ENCODE results near the gene CADPS.

Gene CADPS

DNA sequence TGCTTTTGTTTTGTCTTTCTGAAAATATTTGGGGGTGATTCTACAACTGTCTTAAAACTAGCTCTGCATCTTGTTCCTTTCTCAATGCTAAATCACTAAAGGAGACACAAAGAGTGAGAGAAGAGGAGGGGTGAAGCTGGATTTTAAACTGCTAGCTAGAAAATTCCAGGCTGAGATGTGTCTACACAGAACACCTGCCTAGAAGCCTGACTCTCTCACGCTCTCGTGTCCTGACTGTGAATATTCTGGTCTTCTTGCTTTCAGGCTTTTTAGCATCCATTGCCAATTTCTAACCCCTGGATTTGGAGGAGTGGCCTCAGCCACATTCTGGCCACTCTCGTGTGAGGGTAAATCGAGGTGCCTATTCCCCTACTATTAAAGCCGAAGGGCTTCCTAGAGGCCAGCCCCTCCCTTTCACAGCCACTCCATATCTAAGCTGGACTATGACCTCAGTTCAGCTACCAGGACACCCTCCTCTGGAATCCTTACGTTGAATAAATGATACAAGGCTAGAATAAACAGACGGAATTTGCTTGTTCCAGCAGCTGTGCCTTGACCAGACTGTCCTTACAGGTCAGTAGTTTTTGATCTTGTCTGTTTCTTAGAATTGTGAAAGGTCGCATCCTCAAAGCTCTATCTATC, 353.6 kb downstream of the CADPS start:
- DNase-seq = no peak

DNA sequence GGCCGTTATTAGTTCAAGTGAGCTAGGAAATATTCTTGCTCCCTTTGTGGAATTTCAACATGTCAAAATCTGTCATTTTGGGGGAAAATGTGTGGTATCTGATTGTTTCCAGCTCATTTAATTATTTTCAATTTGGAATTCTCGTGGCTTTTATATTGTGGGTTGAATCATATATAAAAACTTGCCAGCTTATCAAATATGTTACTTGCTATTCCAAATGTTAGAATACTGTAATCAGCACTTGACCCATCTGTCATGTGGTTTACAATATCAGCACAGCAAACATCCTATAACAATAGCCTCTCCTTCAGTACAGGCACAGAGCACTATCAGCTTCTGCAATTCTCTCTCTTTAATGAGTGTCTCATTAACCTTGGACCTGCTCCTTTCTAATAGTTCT, 371.7 kb downstream of the CADPS start:
- no peak for DNase-seq

DNA sequence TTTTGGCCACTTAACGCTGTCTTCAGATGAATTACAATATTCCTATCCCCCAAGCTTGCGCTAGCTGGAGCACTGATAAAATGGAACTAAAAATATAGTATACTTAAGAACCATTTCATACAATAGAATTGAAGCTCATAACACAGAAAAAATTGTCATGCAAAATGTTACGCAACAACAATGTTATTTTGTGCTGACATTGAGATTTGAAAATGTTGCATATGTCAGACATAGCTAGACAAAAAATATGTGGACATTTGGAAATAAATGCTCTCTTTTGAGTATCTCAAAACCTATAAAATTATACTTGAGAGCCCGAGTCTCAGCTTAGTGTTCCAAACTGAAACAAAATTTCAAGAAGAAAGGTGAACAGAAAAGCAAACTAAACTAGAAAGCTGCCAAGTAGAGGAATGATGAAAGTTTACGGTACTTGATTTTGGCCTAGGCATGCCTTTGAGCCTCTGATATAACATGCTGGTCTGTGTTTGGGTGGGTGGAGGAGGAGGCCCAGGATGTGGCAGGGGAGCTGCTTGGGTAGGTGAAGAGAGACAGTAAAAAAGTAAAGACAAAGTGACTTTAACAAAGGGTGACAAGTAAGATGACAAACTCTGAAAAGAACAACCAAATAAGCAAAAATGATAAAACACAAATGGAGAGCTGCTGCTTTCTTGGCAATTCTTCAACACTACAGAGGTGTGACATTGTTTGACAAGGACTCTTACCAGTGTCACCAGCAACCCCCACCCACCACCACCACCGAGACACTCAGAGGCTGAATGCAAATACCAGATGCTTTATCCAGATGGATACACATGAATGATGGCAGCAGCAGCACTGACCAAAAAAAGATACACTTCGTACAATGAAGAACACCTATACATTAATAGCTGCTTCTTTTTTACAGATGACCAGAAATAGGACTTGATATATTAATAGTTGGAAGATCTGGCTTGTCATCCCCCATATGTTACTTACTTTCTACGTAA, 372.6 kb downstream of the CADPS start:
- DNase-seq = no peak

DNA sequence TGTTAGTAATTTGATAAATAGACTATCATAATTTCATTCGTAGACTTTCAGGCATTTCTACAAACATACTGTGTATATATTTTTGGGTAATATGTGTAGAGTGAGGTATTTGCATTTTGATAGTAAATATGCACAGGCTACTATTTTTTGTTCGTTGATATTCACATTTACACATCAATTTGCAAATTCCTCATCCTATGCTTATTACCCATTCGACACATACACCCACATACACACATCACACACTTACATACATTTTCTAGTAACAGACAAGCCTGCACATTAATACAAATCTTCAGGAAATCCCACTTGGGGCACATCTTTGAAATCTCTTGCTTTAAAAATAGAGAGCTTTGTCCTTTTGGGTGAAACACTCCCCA, 373.9 kb downstream of the CADPS start:
- no peak for DNase-seq

DNA sequence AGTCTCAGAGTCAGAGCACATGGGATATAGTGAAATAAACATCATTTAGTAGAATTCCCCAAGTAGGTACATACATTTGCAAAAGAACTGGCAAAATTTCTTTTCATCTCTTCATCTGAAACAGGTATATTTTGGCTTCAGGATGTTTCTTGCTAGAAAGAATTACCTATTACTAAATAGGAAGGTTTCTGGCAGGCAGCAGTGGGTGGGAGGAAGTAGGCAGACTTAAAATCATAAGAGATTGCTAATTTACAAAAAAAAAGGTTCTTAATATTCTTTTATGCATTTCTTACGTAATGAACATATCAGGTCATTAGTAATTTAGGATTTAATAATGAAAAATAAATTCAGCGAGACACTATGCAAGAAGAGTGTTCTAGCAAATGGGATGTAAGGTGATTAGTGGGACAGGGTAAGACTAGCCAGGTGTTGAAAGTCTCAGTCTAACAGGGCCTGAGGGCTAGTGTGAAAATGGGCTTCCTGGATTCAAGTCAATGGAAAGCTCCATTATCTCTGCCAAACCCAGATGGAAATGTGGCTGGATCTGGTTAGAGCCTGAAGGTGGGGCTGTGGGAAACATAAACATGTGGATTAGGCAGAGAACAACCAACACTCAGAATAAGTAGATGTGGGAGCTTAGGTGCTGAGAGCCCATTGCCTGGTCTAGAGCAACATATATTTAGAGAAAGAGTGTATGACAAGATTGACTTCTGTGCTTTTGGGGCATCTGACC, 374.5 kb downstream of the CADPS start:
- no peak for DNase-seq

DNA sequence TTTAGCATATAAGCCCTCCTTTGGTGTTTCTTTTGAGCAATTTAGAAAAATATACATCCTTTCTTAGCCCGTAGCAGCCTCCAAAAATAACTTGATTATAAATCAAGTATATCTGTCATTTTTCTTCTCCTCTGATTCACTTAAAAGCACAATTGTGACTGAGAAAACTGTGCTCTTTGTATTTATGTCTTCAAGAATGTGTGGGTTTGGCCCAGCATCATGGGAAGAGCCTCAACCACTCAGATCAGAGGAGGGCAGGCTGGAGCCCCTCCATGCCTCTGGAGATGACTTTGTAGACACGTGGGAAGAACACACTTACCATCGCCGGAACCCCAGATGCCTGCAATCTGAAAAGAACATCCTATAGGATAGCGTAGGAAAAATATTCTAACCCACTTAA, 378.1 kb downstream of the CADPS start:
- DNase-seq = no peak

DNA sequence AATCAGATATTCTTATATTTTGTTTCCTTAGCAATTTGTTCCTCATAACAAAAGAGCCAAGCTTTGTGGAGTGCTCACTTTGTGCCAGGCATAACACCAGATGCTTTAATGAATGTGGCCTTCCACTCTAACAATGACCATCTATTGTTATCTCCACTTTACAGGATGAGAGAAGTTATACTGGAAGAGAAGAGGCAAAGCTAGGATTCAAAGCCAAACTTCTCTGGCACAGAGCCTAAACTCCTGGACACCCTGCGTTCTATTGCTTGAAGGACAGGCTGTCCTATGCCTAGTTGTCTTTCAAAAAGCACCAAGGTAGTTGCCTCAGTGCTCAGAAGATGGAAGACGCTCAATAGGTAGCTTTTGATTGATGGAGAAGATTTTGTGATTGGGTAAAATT, 378.7 kb downstream of the CADPS start:
- DNase-seq = no peak

DNA sequence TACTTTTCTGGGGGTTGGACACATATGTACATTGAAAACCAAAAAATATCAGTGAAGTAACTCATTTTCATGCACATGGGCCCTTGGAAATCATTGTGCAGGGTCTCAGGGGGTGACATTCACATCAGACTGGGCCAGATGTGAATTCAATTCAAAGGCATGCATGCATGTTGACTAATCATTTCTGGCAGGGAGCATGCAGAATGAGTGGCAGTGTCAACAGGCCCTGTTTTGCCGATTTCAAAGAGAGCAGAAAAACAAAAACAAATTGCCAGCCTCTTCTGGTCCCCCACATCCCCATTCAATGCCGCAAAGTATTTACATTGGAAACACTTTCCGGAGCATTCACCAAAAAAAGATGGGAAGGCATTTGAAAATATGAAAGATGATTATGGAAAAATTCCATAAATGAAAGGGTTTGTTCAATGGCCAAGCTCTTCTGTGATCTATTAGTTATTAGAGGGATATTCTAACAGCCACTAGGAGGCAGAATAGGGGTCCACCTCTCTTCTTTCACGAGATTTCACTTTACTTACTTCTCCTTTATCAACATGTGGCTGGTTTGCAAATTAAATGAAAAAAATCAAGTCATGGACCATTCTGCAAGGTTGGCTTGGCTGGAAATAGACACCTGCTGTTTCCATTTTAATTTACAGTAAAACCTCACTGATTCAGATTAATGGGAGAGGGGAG, 382.0 kb downstream of the CADPS start:
- DNase-seq = no peak

DNA sequence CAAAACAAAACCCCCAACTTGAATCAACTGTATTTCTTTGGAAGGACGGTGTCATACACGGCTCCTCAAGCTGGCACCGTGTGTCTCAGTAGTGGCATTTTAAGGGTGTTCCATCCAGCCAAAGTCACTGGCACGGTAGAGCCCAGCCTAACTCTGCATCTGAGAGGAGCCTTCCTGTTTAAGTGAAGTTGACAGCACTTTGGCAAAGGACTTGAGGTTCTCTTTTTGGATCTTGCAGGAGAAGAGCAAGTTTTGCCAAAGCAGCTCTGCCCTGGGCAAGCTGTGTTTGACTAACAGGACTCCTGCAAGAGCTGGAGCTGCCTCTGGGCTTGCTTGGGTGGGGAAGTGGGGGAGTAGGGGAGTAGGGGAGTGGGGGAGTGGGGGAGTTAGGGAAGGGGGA, 392.3 kb downstream of the CADPS start:
- DNase-seq = no peak

DNA sequence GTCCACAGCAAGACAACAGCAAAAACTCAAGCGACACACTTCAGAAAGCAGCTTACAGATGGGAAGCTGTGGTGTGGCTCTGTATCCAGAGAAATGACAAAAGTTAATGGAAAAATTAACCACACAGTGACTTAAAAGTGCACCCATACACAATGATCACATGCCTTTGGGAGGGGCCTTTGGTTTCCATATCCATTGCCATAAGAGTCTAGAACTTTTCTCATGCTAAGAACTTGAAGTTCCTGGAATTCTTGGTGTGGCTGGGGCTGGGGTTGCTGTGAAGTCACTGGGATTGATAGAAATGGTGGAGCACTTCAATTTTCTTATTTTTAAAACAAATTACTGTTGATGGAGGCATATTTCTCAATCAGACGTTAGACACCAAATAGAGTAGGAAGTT, 393.3 kb downstream of the CADPS start:
- no peak for DNase-seq

DNA sequence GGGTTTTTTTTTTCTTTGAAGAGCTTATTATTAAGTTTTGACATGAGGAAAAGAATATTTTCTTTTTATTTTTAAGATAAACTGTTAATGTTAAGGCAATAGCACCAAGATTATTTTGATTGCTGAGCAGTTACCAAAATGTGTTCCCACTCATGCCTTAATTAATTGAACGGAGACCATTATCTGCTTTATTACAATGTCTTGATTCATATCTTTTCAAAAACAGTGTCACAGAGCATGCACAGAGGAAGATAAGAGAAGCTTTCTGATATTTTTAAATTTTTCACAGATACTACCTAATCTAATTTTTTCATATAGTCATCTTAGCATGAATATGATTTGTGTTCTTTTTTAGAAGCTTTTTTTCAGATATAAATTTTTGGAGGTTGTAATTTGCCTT, 395.2 kb downstream of the CADPS start:
- DNase-seq = no peak

DNA sequence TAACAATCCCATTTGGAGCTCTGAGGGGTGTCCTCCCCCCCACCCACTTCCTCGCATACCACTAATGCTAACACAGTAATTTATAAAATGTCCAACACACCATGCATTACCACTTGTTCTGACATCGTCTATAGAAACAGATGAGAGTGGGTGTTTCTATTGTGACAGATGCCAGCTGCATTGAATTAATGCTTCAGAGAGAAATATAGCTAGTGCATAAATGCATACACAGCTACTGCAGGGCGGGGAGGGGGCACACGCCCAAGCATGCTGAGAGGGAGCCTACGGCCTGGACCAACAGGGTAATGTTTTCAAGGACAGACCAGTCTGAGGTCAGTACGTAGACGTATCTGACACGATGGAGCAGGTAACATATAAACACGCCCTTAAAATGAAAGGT, 395.9 kb downstream of the CADPS start:
- DNase-seq = no peak

DNA sequence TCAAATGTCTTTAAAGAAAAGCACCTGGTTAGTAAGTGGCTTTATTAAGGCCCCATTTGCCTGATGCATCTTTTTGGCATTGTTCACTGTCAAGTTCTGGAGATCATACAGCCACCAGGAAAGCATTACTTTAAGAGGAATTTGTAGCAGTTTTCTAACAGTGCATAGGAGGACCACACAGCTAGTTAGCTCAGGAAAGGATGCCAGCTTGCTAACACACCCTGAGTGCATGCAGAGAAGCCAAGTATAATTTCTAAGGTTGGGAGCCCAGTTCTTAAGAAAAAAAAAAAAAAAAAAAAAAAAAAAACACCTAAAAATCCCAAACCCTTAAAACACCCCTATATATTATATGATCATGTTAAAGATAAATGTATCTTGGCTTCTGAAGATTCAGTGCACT, 399.9 kb downstream of the CADPS start:
- DNase-seq = no peak

DNA sequence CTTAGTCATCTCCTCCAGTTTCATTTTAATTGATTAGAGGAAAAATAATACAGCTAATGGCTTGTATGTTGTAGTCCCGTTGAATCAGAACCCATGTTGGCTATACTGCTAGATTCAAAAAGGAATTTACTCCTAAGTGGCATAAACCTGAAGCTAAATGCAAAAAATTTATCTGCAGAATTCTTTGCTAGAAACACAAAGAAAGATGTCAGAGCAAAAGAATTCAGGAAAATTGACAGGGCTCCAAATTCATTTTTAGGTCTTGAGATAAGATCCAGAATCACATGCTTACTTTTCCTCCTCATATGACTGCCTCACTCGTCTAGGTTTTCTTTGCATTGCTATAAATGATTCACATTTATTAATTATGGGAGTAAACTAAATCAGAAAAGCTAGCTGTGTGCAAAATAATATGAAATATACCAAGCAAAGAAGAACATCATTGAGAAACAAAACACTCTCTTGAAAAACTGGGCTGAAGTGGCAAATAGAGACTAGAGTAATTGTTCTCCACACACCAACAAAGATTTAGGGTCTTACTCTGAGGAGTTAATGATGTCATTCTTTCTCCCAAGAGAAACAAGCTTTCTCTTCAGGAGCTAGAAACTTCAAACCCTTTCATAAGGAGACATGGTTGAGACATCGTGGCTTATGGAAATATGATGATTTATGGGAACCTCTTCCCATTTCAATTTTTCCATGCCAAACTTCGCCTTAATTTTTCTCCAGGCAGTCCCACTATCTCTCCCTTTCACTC, 407.1 kb downstream of the CADPS start:
- DNase-seq = no peak

DNA sequence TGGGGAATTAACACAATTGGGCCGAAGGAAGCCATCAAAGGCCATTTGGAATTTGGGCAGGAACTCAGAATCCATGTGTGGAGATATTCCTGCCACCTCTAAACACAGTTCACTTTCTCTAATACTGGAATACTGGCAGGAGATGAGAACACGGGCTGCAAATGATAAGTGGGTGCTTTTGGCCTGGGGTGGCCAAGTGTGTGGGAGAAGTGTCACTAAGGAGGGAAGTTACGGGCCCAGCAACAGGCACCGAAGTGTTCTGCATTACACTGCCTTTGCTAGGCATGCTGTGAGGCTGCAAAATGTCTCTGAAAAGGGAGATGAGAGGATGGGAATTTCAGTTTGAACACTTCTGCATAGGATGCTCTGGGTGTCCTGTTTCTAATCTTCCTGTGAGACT, 412.4 kb downstream of the CADPS start:
- no peak for DNase-seq

DNA sequence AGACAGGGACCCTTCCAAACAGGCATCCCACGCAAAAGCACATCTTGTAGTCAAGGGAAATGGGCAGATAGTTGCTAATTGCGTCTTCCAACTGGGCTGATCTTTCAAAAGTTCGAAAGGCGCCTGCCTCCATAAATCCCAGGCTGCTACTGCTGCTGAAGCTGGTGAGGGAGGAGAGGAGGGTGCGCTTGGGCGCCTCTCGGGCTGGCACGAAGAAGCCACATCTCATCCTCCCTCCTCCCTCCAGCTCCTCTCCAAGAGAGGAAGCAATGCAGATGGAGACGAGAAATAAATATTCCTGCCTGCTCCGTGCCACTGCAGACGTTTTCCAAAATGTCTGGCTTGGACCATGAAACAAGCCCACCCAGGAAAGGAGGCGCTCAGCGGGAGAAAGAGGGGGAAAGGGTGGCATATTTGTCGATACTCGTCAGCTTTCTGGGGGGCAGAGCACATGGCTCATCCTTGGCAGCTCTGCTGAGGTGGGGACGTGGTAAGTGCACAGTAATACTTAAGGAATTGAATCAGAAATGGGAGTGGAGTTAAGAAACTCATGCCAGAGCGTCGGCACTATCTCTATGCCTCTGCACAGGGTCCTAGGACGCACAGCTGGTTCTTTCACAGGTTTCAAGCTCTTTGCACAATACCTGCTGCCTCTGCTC, 413.0 kb downstream of the CADPS start:
- peak in 1 of 51 donors; percentile 42 for DNase-seq

DNA sequence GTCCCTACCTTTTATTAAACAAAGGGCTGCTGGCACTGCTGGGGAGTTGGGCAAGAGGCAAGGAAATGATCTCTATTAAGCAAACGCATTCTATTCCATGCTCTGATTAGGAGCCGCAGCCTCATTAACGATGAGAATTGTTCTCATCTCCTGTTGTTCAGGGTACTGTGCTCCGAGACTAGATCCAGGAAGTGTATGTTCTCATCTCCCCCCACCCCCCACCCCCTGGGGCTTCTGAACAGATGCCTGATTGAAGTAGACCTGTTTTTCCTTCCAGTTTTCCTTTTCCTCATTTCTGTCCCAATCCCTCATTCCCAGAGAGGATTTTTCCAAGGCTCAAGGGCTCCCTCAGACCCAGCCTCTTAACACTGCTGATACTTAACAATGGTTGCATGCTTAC, 420.3 kb downstream of the CADPS start:
- DNase-seq = no peak

DNA sequence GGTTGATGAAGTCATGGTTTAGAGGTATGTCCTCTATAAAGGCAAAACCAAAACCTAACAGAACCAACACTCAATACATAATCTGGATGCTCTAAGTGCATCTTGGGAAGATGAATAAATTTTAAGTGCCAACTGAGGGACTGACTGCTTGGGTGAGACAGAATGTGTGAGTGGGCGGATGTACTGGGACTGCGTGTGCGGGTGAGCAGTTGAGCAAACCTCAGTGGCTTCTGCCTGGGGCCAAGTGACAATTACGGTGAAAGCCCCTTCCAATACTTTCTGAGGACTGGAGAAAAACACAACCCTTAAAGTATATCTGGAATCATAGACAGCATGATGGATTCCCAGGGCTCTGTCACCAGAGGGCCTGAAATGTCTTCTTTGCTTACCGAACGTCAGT, 421.8 kb downstream of the CADPS start:
- no peak for DNase-seq

DNA sequence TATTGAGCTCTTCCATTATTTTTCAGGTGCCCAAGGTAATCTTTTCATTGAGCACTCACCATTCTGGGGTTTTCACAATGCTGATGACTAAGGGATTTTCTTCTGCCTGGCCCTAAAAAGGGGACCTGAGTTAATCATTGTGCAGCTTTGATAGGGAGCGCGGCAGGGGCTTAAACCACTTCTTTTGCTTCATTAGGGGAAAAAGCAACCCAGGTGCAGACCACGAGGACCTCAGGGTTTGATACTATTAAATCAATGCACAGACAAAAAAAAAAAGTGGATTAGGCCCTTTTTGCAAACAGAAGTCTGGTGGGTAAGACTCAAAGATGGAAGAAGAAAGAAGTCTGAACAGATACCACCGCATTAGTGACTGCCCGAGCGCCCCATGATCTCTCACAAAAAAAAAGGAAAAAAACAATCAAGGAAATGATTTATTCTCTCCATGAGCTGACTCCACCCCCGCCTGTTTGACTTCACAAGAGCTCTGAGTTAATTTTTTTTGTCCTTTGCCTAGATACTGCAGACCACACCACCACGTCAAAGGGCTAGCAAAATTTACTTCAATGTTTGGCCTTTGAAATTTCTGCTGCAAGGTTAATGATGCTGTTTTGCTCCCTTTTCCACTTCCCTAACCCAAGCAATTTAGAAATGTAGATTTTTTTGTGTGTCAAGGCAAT, 423.9 kb downstream of the CADPS start:
- no peak for DNase-seq
